Chondrocyte (in vitro differentiated cells): ENCODE results near the gene ITPRIPL2. TPM values are rescaled to one million over a fixed set of nuclear protein-coding genes. Genes with fewer than 3 reads are reported as not detected.

Experiments used
- DNase-seq: peaks from one replicate; pipeline ENCODE4 v3.0.0; 2021; ENCODE audit warnings: mixed read lengths, low spot score
- H3K27ac Mint-ChIP-seq: one replicate; pipeline ENCODE4 v1.8.0; 2021; ENCODE audit warnings: mild to moderate bottlenecking, moderate library complexity, mixed read lengths; ENCODE audit not compliant: unreplicated experiment
- H3K27me3 Mint-ChIP-seq: 2 replicates; pipeline ENCODE4 v1.8.0; 2021; ENCODE audit warnings: low read depth, mixed read lengths
- H3K36me3 Mint-ChIP-seq: 2 replicates; pipeline ENCODE4 v1.8.0; 2021; ENCODE audit warnings: low read depth, mixed read lengths
- H3K4me1 Mint-ChIP-seq: 2 replicates; pipeline ENCODE4 v1.8.0; 2021; ENCODE audit warnings: low read depth, mild to moderate bottlenecking, mixed read lengths
- H3K4me3 Mint-ChIP-seq: one replicate; pipeline ENCODE4 v1.8.0; 2021; ENCODE audit warnings: mild to moderate bottlenecking, moderate library complexity, mixed read lengths; ENCODE audit not compliant: unreplicated experiment
- H3K9me3 Mint-ChIP-seq: 2 replicates; pipeline ENCODE4 v1.8.0; 2021; ENCODE audit warnings: low read depth, mixed read lengths
- total RNA-seq: library from RNA; stranded (reverse); gene quantifications from 3 replicates; pipeline ENCODE4 v1.2.1, GENCODE V29; 2021
- TF ChIP-seq, protein P1 (sequence below): fragments of 200-600 bp; sonication (generic); IDR thresholded peaks from 2 replicates; pipeline ENCODE4 v1.5.0; 2021; ENCODE audit warnings: antibody characterized with exemption, mild to moderate bottlenecking, moderate library complexity

The ITPRIPL2 gene
- total RNA-seq, 1 donor from 2014 or later, result 65.0 TPM

DNA sequence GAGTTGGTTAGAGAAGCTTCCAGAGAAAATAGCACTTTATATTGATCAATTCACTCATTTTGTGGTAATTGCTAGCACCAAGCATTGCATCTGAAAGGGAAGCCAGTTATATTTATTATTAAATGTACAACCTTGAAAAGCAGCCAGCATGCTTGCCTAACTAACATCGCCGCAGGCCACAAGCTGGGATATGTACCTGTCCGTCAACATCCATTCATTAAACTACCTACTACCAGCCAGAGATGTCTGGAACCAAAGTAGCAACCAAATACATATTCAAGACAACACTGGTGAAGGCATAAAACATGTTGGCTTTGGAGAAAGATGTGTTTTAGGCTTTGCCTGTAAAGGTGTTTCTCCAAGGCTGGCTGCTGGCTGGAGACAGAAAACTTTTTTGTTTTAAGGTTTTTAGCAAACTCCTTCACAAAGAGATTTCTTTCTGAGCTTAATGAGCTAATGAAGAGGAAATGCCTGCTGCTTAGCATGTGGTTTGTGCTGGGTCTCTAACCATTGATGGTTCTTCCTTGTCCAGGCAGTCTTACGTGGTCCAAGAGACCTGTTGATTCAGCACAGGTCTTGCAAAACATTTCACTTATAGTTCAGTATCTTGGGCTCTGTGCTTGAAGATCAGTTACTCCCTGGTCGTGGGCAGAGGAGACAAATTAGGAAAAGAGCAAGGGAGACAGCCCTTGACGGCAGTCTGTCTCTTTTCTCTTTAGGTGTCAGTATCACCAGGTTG lies 3.1 kb downstream of the ITPRIPL2 start:
- Mint-ChIP-seq H3K27me3 (no peaks in the 10 kb centered on the region), H3K4me1 (peaks cover 63% of the 10 kb centered on the region), H3K9me3 (no peaks in the 10 kb centered on the region), H3K4me3 (peak overlapping the region; percentile 26), H3K27ac (peak overlapping the region; percentile 85), H3K36me3 (peaks cover 6% of the 10 kb centered on the region)
- DNase-seq, result no peak
- TF ChIP-seq, protein P1, sequence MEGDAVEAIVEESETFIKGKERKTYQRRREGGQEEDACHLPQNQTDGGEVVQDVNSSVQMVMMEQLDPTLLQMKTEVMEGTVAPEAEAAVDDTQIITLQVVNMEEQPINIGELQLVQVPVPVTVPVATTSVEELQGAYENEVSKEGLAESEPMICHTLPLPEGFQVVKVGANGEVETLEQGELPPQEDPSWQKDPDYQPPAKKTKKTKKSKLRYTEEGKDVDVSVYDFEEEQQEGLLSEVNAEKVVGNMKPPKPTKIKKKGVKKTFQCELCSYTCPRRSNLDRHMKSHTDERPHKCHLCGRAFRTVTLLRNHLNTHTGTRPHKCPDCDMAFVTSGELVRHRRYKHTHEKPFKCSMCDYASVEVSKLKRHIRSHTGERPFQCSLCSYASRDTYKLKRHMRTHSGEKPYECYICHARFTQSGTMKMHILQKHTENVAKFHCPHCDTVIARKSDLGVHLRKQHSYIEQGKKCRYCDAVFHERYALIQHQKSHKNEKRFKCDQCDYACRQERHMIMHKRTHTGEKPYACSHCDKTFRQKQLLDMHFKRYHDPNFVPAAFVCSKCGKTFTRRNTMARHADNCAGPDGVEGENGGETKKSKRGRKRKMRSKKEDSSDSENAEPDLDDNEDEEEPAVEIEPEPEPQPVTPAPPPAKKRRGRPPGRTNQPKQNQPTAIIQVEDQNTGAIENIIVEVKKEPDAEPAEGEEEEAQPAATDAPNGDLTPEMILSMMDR, result no peak

DNA sequence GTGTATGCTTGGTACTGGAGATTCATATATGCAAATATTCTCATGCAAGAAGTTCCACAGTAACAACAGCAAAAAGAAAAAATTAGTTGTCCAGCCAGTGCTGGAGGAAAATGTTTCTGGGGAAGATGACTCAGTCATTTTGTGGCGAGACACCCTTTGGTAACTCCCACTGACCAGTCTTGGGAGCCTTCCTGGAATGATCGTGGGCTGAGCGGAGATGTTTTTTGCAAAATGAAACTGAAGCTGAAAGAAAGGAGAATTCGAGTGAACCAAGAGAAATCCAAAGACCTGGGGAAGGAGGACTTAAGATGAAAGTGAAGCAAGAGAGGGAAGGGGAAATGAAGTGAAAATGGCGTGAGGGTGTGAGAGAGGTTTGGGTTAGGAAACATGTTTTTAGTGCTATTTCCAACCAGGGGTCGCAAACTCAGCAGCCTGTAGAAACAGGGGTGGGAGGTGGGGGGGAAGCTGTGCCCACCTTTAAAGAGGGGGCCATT lies 5.2 kb downstream of the ITPRIPL2 start:
- H3K36me3 Mint-ChIP-seq, result peaks cover 14% of the 10 kb centered on the region
- no peak for DNase-seq
- H3K9me3 Mint-ChIP-seq, result no peaks in the 10 kb centered on the region
- H3K27ac Mint-ChIP-seq, result peak overlapping the region; percentile 99
- TF ChIP-seq, protein P1, result no peak
- H3K27me3 Mint-ChIP-seq, result no peaks in the 10 kb centered on the region
- peaks cover 50% of the 10 kb centered on the region for H3K4me1 Mint-ChIP-seq
- H3K4me3 Mint-ChIP-seq, result peak overlapping the region; percentile 83

DNA sequence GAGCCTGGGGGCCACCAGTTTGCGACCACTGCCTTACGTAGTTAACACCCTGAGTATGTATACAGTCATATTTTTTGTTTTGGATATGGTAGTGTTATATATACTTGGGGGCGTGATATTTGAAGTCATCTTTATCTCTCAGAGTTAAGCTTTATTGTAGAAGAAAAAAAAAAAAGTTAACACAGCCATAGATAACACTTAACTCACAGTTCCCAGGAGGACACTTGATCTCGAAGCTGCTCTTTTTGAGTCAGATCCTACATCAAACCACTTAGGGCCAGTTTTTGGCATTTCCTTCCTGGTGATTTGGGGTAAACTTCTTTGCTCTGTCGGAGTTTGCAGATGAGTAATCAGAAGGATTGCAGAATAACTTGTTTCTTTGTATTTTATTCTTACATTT lies 5.8 kb downstream of the ITPRIPL2 start:
- H3K27ac Mint-ChIP-seq, result peak overlapping the region; percentile 99
- H3K9me3 Mint-ChIP-seq, result no peaks in the 10 kb centered on the region
- no peaks in the 10 kb centered on the region for H3K27me3 Mint-ChIP-seq
- DNase-seq, result no peak
- H3K4me3 Mint-ChIP-seq, result peak overlapping the region; percentile 83
- peaks cover 14% of the 10 kb centered on the region for H3K36me3 Mint-ChIP-seq
- H3K4me1 Mint-ChIP-seq, result peaks cover 50% of the 10 kb centered on the region
- TF ChIP-seq, protein P1, result no peak

DNA sequence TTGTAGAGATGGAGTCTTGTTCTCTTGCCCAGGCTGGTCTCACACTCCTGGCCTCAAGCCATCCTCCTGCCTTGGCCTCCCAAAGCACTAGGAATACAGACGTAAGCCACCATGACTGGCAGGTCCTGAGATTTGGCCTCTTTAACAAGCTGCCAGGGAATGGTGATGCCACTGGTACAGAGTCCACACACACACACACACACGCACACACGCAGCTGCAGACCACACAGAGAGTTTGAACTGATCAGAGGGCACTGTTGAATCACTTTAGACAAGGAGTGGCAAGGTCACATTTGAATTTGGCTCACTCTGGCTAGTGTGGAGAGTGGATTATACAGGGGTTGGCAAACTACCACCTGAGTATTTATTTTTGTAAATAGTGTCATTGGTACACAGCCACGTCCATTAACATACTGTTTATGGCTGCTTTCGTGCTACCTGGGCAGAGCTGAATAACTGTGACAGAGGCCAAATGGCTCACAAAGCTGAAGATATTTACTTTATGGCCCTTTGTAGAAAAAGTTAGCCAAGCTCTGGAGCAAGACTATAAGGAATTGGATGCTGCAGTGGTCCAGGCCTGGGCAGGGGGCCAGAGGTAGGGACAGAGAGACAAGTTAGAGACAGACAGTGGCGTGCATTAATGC lies 9.9 kb downstream of the ITPRIPL2 start:
- TF ChIP-seq, protein P1, result no peak
- Mint-ChIP-seq H3K36me3 (peaks cover 15% of the 10 kb centered on the region), H3K9me3 (no peaks in the 10 kb centered on the region), H3K27me3 (no peaks in the 10 kb centered on the region), H3K4me1 (peaks cover 19% of the 10 kb centered on the region), H3K27ac (peak overlapping the region; percentile 32), H3K4me3 (no peak overlapping the region)
- DNase-seq, result no peak

DNA sequence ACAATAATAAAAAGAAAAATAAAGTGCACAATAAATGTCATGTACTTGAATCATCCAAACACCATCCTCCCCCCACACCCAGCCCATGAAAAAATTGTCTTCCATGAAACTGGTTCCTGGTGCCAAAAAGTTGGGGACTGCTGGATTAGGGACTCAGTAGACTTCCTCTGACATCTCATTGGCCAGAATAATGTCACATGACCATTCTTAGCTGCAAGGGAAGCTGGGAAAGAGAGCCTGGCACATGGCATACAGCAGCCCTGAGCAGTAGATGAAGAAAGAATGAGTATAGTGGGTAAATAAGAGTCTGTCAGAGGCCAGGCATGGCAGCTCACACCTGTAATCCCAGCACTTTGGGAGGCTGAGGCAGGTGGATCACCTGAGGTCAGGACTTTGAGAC lies 12.5 kb downstream of the ITPRIPL2 start:
- Mint-ChIP-seq H3K27ac (no peak overlapping the region), H3K27me3 (no peaks in the 10 kb centered on the region), H3K4me3 (no peak overlapping the region), H3K9me3 (no peaks in the 10 kb centered on the region), H3K4me1 (peaks cover 23% of the 10 kb centered on the region), H3K36me3 (peaks cover 14% of the 10 kb centered on the region)
- DNase-seq, result no peak
- TF ChIP-seq, protein P1, result no peak
